Measurements from ENCODE around the gene CCL18.

- TF ChIP-seq PREB (CRISPR knock-in tag; IDR thresholded peaks at IDR 0.05) (no peak), KLF1 (tag; IDR thresholded peaks at IDR 0.05) (no peak), ZNF766 (CRISPR knock-in tag; conservative IDR thresholded peaks at IDR 0.05) (no peak), THAP7 (CRISPR knock-in tag; IDR thresholded peaks at IDR 0.05) (no peak), ZNF384 (IDR thresholded peaks at IDR 0.05; ENCODE audit: low read depth, low read length) (no peak), AFF1 (IDR thresholded peaks at IDR 0.05; ENCODE audit: low read depth in 1 of 2, partially characterized antibody in 2 of 2) (no peak), ZHX1 (conservative IDR thresholded peaks at IDR 0.05; ENCODE audit: low read length) (no peak), SREBF1 (IDR thresholded peaks at IDR 0.05; ENCODE audit: borderline replicate concordance, low read depth, low read length) (no peak)
Observed at GRCh38 chr17:36030956-36031355, 33.1 kb upstream of the CCL18 start.
